CD4-positive, CD25-positive, alpha-beta regulatory T cell (primary cell): ENCODE results near the gene TYK2. TPM values are rescaled to one million over a fixed set of nuclear protein-coding genes. Genes with fewer than 3 reads are reported as not detected.

Experiments used
- ATAC-seq, 2 donors: fragments of 150-1000 bp; cut with Tn5 transposase; one replicate each; pipeline ENCODE4 v1.10.0; 2021; ENCODE audit warnings: low read depth in 2 of 2, moderate number of reproducible peaks in 2 of 2, moderate library complexity in 1 of 2
- DNase-seq, 3 donors: peaks; one replicate each; pipeline versions ENCODE4 v3.0.0 to v3.0.0-alpha.2; 2012 to 2022; ENCODE audit warnings: mixed read lengths in 1 of 3
- H3K27ac ChIP-seq: one replicate; pipeline ENCODE4 v1.7.0; 2013; ENCODE audit warnings: mild to moderate bottlenecking, low read length; ENCODE audit not compliant: insufficient read depth, poor library complexity, severe bottlenecking
- H3K27me3 ChIP-seq: one replicate; pipeline ENCODE4 v1.7.0; 2013; ENCODE audit warnings: low read length; ENCODE audit not compliant: control insufficient read depth, insufficient read depth
- H3K36me3 ChIP-seq: one replicate; pipeline ENCODE4 v1.7.0; 2013; ENCODE audit warnings: mild to moderate bottlenecking, low read length, moderate library complexity; ENCODE audit not compliant: control insufficient read depth, insufficient read depth
- H3K4me1 ChIP-seq: 2 replicates; pipeline ENCODE4 v1.7.0; 2013; ENCODE audit warnings: mild to moderate bottlenecking, low read length; ENCODE audit not compliant: insufficient read depth, control insufficient read depth, poor library complexity, severe bottlenecking
- H3K4me3 ChIP-seq: one replicate; pipeline ENCODE4 v1.7.0; 2013; ENCODE audit warnings: low read depth, mild to moderate bottlenecking, low read length, moderate library complexity
- H3K9me3 ChIP-seq, 2 experiments: 1 replicate in 1 of 2; 2 replicates in 1 of 2; pipeline ENCODE4 v1.7.0; 2013; ENCODE audit warnings: low read length in 2 of 2, mild to moderate bottlenecking in 1 of 2, moderate library complexity in 1 of 2; ENCODE audit not compliant: control insufficient read depth in 2 of 2
- H3K27ac Mint-ChIP-seq, 3 donors: one replicate each; pipeline ENCODE4 v1.8.0; 2020 to 2022; ENCODE audit warnings: mild to moderate bottlenecking in 3 of 3, mixed read lengths in 3 of 3, moderate library complexity in 2 of 3
- H3K27me3 Mint-ChIP-seq: one replicate; pipeline ENCODE4 v1.8.0; 2022; ENCODE audit warnings: mild to moderate bottlenecking, mixed read lengths
- H3K36me3 Mint-ChIP-seq: one replicate; pipeline ENCODE4 v1.8.0; 2020; ENCODE audit warnings: mixed read lengths
- H3K4me1 Mint-ChIP-seq, 4 donors: one replicate each; pipeline ENCODE4 v1.8.0; 2020 to 2022; ENCODE audit warnings: mixed read lengths in 4 of 4, mild to moderate bottlenecking in 1 of 4
- H3K4me3 Mint-ChIP-seq, 4 donors: one replicate each; pipeline ENCODE4 v1.8.0; 2020 to 2022; ENCODE audit warnings: mild to moderate bottlenecking in 4 of 4, mixed read lengths in 4 of 4, moderate library complexity in 3 of 4
- H3K9me3 Mint-ChIP-seq, 7 donors: one replicate each; pipeline ENCODE4 v1.8.0; 2020 to 2022; ENCODE audit warnings: mixed read lengths in 7 of 7, mild to moderate bottlenecking in 3 of 7, moderate library complexity in 2 of 7
- polyA plus RNA-seq, 4 donors: library from polyadenylated mRNA; unstranded; fragments of 300-500 nt; fragmentation: Illumina TruSeq; gene quantifications; one replicate each; pipeline ENCODE4 v1.2.3, GENCODE V29; 2021
- total RNA-seq: library from RNA; stranded (reverse); gene quantifications from one replicate; pipeline ENCODE4 v1.2.3, GENCODE V29; 2022

Gene TYK2
- total and polyA plus RNA-seq, 5 donors from 2014 or later, result 50.3 to 304 (median 54.8) TPM

GRCh38 chr19:10318807-10319682 is 61.3 kb downstream of the TYK2 start:
- no peak for ATAC-seq
- Mint-ChIP-seq H3K27ac (no peak overlapping the region), H3K4me1 (peaks cover 0 to 20% (median 5%) of the 10 kb centered on the region in 4 donors), H3K36me3 (peaks cover 21% of the 10 kb centered on the region), H3K9me3 (no peaks in the 10 kb centered on the region), H3K4me3 (no peak overlapping the region), H3K27me3 (no peaks in the 10 kb centered on the region)
- no peaks in the 10 kb centered on the region for H3K27me3 ChIP-seq
- peaks cover 40% of the 10 kb centered on the region for H3K36me3 ChIP-seq
- DNase-seq, result no peak
- no peak overlapping the region for H3K4me3 ChIP-seq
- H3K27ac ChIP-seq, result no peak overlapping the region
- peaks cover 15% of the 10 kb centered on the region for H3K4me1 ChIP-seq
- H3K9me3 ChIP-seq, result no peaks in the 10 kb centered on the region

DNA sequence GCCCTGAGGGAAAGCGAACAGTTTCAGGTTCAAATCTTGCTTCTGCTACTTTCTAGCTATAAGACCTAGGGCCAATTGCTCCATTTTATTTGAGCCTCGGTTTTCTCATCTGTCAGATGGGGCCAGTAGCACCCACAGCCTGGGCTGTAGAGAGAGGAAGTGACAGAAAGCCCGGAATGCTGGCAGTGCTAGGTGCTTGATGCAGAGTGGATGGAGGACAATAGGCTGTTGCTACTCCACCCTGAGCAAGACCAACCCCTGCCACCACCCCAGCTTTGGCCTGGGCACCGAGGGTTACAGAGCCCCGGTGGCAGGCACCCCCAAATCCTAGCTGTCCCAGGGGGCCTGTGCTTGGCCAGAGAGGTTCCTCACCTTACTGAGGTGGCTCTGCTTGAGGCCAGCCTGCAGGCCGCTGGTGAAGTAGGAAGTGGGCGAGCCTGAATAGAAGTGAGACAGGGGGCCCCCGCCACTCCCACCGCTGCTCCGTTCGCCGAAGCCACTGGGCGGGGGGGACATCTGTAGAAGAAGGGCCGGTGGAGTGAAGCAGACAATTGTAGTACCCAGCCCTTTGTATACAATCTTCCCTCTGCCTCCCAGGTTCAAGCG is 62.4 kb downstream of the TYK2 start:
- H3K27me3 Mint-ChIP-seq, result no peaks in the 10 kb centered on the region
- no peak overlapping the region for H3K4me3 Mint-ChIP-seq
- no peak overlapping the region for H3K4me3 ChIP-seq
- H3K27ac Mint-ChIP-seq, result no peak overlapping the region
- H3K36me3 ChIP-seq, result peaks cover 31% of the 10 kb centered on the region
- peaks cover 0 to 20% (median 5%) of the 10 kb centered on the region in 4 donors for H3K4me1 Mint-ChIP-seq
- no peaks in the 10 kb centered on the region for H3K9me3 Mint-ChIP-seq
- no peaks in the 10 kb centered on the region for H3K27me3 ChIP-seq
- DNase-seq (no peak), ATAC-seq (no peak)
- H3K36me3 Mint-ChIP-seq, result peaks cover 21% of the 10 kb centered on the region
- H3K9me3 ChIP-seq, result no peaks in the 10 kb centered on the region
- H3K27ac ChIP-seq, result no peak overlapping the region
- peaks cover 15% of the 10 kb centered on the region for H3K4me1 ChIP-seq

GRCh38 chr19:10317045-10317856 is 63.1 kb downstream of the TYK2 start:
- peaks cover 0 to 20% (median 5%) of the 10 kb centered on the region in 4 donors for H3K4me1 Mint-ChIP-seq
- H3K36me3 Mint-ChIP-seq, result peaks cover 21% of the 10 kb centered on the region
- no peak for ATAC-seq
- no peak overlapping the region for H3K27ac Mint-ChIP-seq
- DNase-seq, result no peak
- Histone ChIP-seq H3K27me3 (no peaks in the 10 kb centered on the region), H3K27ac (peak overlapping the region; percentile 61), H3K4me1 (peaks cover 15% of the 10 kb centered on the region), H3K9me3 (no peaks in the 10 kb centered on the region), H3K4me3 (no peak overlapping the region), H3K36me3 (peaks cover 26% of the 10 kb centered on the region)
- H3K27me3 Mint-ChIP-seq, result no peaks in the 10 kb centered on the region
- H3K9me3 Mint-ChIP-seq, result no peaks in the 10 kb centered on the region
- H3K4me3 Mint-ChIP-seq, result no peak overlapping the region

DNA sequence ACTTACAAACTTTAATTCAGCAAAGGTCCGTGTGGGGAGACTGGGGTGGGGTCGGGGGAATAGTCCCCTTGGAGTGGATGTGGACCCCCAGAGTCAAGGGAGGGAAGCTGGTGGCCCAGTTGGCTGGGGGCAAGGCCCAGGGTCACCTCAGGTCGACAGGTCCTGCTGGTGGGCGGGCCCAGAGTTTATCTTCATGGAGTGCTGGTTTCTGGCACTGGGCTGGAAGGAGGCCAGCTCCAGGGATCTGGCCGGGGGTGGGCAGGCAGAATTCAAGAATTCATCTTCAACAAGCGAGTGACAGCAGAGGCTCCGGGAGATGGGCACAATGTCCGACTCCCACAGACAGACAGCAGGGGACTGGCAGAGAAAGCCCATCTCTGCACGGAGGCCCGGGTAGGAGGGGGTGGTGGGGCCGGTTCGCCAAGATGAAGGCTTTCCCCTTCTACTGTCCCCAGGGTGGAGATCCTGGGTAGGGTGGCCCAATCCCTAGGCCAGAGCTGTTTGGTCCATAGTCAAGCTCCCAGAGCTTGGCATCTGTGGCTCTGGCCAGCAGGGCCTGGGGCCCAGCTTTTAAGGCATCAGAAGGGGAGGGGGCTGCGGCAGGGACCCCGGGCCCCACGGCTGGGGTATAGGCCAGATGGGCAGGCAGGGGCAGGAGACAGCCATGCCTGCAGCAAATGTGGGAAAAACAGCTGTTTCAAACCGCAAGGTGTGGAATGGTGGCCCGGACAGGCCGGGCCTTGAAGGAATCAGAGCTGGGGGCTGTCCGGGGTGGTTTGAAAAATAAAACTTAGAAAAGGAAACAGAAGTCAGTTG is 63.9 kb downstream of the TYK2 start:
- H3K4me1 Mint-ChIP-seq, result peaks cover 0 to 17% (median 5%) of the 10 kb centered on the region in 4 donors
- no peak overlapping the region for H3K4me3 ChIP-seq
- no peak for ATAC-seq

GRCh38 chr19:10315335-10316214 is 64.8 kb downstream of the TYK2 start, which contains the start of gene FDX2:
Gene FDX2 (minus strand): TSS chr19:10316015. CDS start chr19:10315996, 19 bp downstream.
- Mint-ChIP-seq H3K9me3 (no peaks in the 10 kb centered on the region), H3K27me3 (no peaks in the 10 kb centered on the region), H3K4me3 (peak within 1 kb of the TSS; percentile 79 to 92 (median 86)), H3K36me3 (peaks cover 14% of the 10 kb centered on the region), H3K4me1 (peaks cover 0 to 17% (median 5%) of the 10 kb centered on the region in 4 donors), H3K27ac (peak within 1 kb of the TSS; percentile 78 to 91 (median 88))
- H3K36me3 ChIP-seq, result peaks cover 16% of the 10 kb centered on the region
- H3K27ac ChIP-seq, result peak within 1 kb of the TSS; percentile 61
- H3K4me1 ChIP-seq, result peaks cover 15% of the 10 kb centered on the region
- no peaks in the 10 kb centered on the region for H3K9me3 ChIP-seq
- DNase-seq (peak; percentile 85 to 90 (median 86)), ATAC-seq (peak; percentile 74 to 89)
- no peaks in the 10 kb centered on the region for H3K27me3 ChIP-seq
- H3K4me3 ChIP-seq, result peak within 1 kb of the TSS; percentile 86

More for the DNA sequence above, 63.9 kb downstream of the TYK2 start:
- H3K27ac ChIP-seq, result peak overlapping the region; percentile 61
- Mint-ChIP-seq H3K4me3 (peak overlapping the region; percentile 58 to 92 (median 86)), H3K9me3 (no peaks in the 10 kb centered on the region), H3K36me3 (peaks cover 14% of the 10 kb centered on the region), H3K27me3 (no peaks in the 10 kb centered on the region), H3K27ac (peak overlapping the region; percentile 78 to 91 (median 88))
- peaks cover 21% of the 10 kb centered on the region for H3K36me3 ChIP-seq
- H3K9me3 ChIP-seq, result no peaks in the 10 kb centered on the region
- no peak for DNase-seq
- no peaks in the 10 kb centered on the region for H3K27me3 ChIP-seq
- H3K4me1 ChIP-seq, result peaks cover 15% of the 10 kb centered on the region

DNA sequence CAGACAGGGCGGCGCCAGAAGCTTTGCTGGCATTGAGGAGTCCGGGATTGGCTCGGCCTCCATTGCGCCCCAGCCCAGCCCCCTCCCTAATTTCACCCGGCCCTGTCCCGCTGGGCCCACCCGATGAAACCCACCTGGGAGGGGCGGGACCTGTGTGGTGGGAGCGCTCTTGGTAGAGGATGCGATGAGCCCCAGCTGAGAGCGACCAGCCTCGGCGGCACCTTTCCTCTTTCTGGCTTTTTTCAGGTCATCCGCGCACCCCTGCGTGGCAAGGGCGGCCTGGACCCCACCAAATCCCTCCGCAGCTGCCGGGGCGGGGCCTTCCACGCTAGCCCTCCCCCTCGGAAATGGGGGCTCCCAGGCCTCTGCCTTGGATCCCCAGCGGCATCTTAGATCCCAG is 70.9 kb downstream of the TYK2 start, which contains the start of gene ZGLP1:
ZGLP1 (minus strand) TSS at position 393 of the 400 bp plus-strand sequence.
- DNase-seq (no peak), ATAC-seq (no peak)
- H3K4me3 ChIP-seq, result no peak within 1 kb of the TSS
- Mint-ChIP-seq H3K36me3 (no peaks in the 10 kb centered on the region), H3K4me1 (peaks cover 0 to 3% (median 0%) of the 10 kb centered on the region in 4 donors), H3K9me3 (no peaks in the 10 kb centered on the region), H3K27me3 (no peaks in the 10 kb centered on the region), H3K27ac (no peak within 1 kb of the TSS), H3K4me3 (no peak within 1 kb of the TSS)
- no peaks in the 10 kb centered on the region for H3K36me3 ChIP-seq
- H3K4me1 ChIP-seq, result no peaks in the 10 kb centered on the region
- H3K9me3 ChIP-seq, result no peaks in the 10 kb centered on the region
- H3K27ac ChIP-seq, result no peak within 1 kb of the TSS
- no peaks in the 10 kb centered on the region for H3K27me3 ChIP-seq
